GM23338 (cell line): Measurements from ENCODE around the gene NDFIP1. TPM values are rescaled to one million over a fixed set of nuclear protein-coding genes. Genes with fewer than 3 reads are reported as not detected.

Experiments used
- ATAC-seq: fragments of 200-7000 bp; cut with Tn5 transposase; 3 replicates; pipeline ENCODE4 v1.9.1; 2020
- DNase-seq: peaks from one replicate; pipeline ENCODE4 v3.0.0-alpha.2; 2015; ENCODE audit warnings: low spot score
- H2AFZ ChIP-seq: fragments of 200-600 bp; sonication (generic); 2 replicates; pipeline ENCODE4 v1.8.0; 2016; ENCODE audit warnings: antibody characterized with exemption, mild to moderate bottlenecking, moderate library complexity
- H3F3A ChIP-seq: fragments of 200-600 bp; sonication (generic); replicated peaks from 2 replicates; pipeline ENCODE4 v1.8.0; 2017; ENCODE audit warnings: antibody characterized with exemption, mixed run types, low read depth
- H3K27ac ChIP-seq: fragments of 200-600 bp; sonication (generic); 2 replicates; pipeline ENCODE4 v1.6.1; 2016; ENCODE audit warnings: low read depth
- H3K27me3 ChIP-seq: fragments of 200-600 bp; sonication (generic); 2 replicates; pipeline ENCODE4 v1.8.0; 2016; ENCODE audit warnings: mild to moderate bottlenecking, mixed run types, moderate library complexity; ENCODE audit not compliant: insufficient read depth
- H3K36me3 ChIP-seq: fragments of 200-600 bp; sonication (generic); 2 replicates; pipeline ENCODE4 v1.8.0; 2016; ENCODE audit warnings: mild to moderate bottlenecking; ENCODE audit not compliant: insufficient read depth
- H3K4me1 ChIP-seq: fragments of 200-600 bp; sonication (generic); 2 replicates; pipeline ENCODE4 v1.8.0; 2016; ENCODE audit warnings: mild to moderate bottlenecking, moderate library complexity; ENCODE audit not compliant: insufficient read depth
- H3K4me2 ChIP-seq: fragments of 200-600 bp; sonication (generic); 2 replicates; pipeline ENCODE4 v1.7.1; 2017; ENCODE audit warnings: mixed run types
- H3K4me3 ChIP-seq: fragments of 200-600 bp; sonication (generic); 2 replicates; pipeline ENCODE4 v1.6.1; 2016; ENCODE audit warnings: mixed run types
- H3K79me2 ChIP-seq: fragments of 200-600 bp; sonication (generic); replicated peaks from 2 replicates; pipeline ENCODE4 v1.8.0; 2017; ENCODE audit warnings: mild to moderate bottlenecking; ENCODE audit not compliant: insufficient read depth
- H3K9me2 ChIP-seq: fragments of 200-600 bp; sonication (generic); 2 replicates; pipeline ENCODE4 v1.8.0; 2017; ENCODE audit not compliant: insufficient read depth
- H4K20me1 ChIP-seq: fragments of 200-600 bp; sonication (generic); replicated peaks from 2 replicates; pipeline ENCODE4 v1.8.0; 2017; ENCODE audit warnings: mild to moderate bottlenecking; ENCODE audit not compliant: insufficient read depth
- H3K27ac Mint-ChIP-seq: 2 replicates; pipeline ENCODE4 v1.8.0; 2020; ENCODE audit warnings: inconsistent platforms, mild to moderate bottlenecking, moderate library complexity, mixed read lengths
- H3K27me3 Mint-ChIP-seq: 3 replicates; pipeline ENCODE4 v1.8.0; 2022; ENCODE audit warnings: low read depth, mild to moderate bottlenecking, moderate library complexity, mixed read lengths, inconsistent platforms; ENCODE audit not compliant: insufficient read depth, poor library complexity
- H3K36me3 Mint-ChIP-seq: 3 replicates; pipeline ENCODE4 v1.8.0; 2021; ENCODE audit warnings: low read depth, mild to moderate bottlenecking, inconsistent platforms, moderate library complexity, mixed read lengths
- H3K4me1 Mint-ChIP-seq: 3 replicates; pipeline ENCODE4 v1.8.0; 2020; ENCODE audit warnings: mild to moderate bottlenecking, inconsistent platforms, mixed read lengths
- H3K4me3 Mint-ChIP-seq: 3 replicates; pipeline ENCODE4 v1.8.0; 2021; ENCODE audit warnings: moderate library complexity, mild to moderate bottlenecking, inconsistent platforms, mixed read lengths
- H3K9me3 Mint-ChIP-seq: 3 replicates; pipeline ENCODE4 v1.8.0; 2020; ENCODE audit warnings: moderate library complexity, mild to moderate bottlenecking, inconsistent platforms, mixed read lengths
- CREB1 ChIP-seq: fragments of 250-450 bp; sonication (Bioruptor Pico); IDR thresholded peaks from 2 replicates; pipeline ENCODE4 v1.5.0; 2020; ENCODE audit warnings: low read depth, mild to moderate bottlenecking, moderate library complexity
- CTCF ChIP-seq, 2 experiments: fragments of 200-600 bp in 1 of 2; sonication (generic) in 1 of 2; conservative IDR thresholded peaks; 2 replicates each; pipeline versions ENCODE4 v1.5.1 to v1.6.1; 2016 to 2017; ENCODE audit warnings: antibody characterized with exemption in 2 of 2, low read depth in 2 of 2, mild to moderate bottlenecking in 2 of 2, moderate library complexity in 1 of 2
- EZH2phosphoT487 ChIP-seq: fragments of 200-600 bp; sonication (generic); IDR thresholded peaks from one replicate; pipeline ENCODE4 v1.8.1; 2018; ENCODE audit warnings: antibody characterized with exemption; ENCODE audit not compliant: unreplicated experiment
- JUNB ChIP-seq: IDR thresholded peaks from one replicate; pipeline ENCODE4 v1.6.1; 2016; ENCODE audit warnings: antibody characterized with exemption; ENCODE audit not compliant: unreplicated experiment
- POLR2AphosphoS5 ChIP-seq: IDR thresholded peaks from 2 replicates; pipeline ENCODE4 v1.6.1; 2016; ENCODE audit warnings: antibody characterized with exemption, low read depth
- ZNF331 ChIP-seq: fragments of 250-450 bp; sonication (Bioruptor Pico); IDR thresholded peaks from 2 replicates; pipeline ENCODE4 v1.5.0; 2020; ENCODE audit warnings: low read depth, mild to moderate bottlenecking, moderate library complexity
- long read RNA-seq: library from polyadenylated mRNA; unstranded; transcript quantifications from one replicate; pipeline ENCODE4 v2.0.0, GENCODE V29; 2020; ENCODE audit not compliant: unreplicated experiment
- polyA plus RNA-seq: library from polyadenylated mRNA; unstranded; fragments of >200 nt; fragmentation: Nextera tagmentation; extraction: Ambion mirVana; gene quantifications from 2 replicates; pipeline ENCODE4 v1.2.1, GENCODE V29; 2016
- total RNA-seq: library from RNA; depleted of rRNA; stranded (reverse); fragments of >200 nt; shearing (Covaris generic); gene quantifications from 2 replicates; pipeline ENCODE4 v1.2.3, GENCODE V29; 2014; rRNA removed

The NDFIP1 gene
- 38.1 and 45.0 TPM in 2 replicates for total RNA-seq
- polyA plus RNA-seq = 21.9 and 24.3 TPM in 2 replicates
- long read RNA-seq, transcript NDFIP1-201 (8 exons, 3,851 nt) = major isoform, 26 of 29 reads
- long read RNA-seq, partial matches to known transcripts = 1 of 29 reads
- long read RNA-seq, other reads (novel, unspliced or antisense) = 2 of 29 reads

- Histone ChIP-seq H3K79me2 (peaks cover 46% of the 10 kb centered on the region), H3K36me3 (no peaks in the 10 kb centered on the region), H3K9me2 (no peaks in the 10 kb centered on the region), H3K4me3 (peak within 1 kb of the TSS; percentile 73), H3K27ac (no peak within 1 kb of the TSS), H3F3A (peaks cover 13% of the 10 kb centered on the region), H3K4me2 (peak within 1 kb of the TSS; percentile 91), H3K4me1 (peaks cover 21% of the 10 kb centered on the region), H2AFZ (peak within 1 kb of the TSS; percentile 99), H4K20me1 (peaks cover 21% of the 10 kb centered on the region), H3K27me3 (peaks cover 34% of the 10 kb centered on the region)
- peaks cover 9% of the 10 kb centered on the region for H3K27me3 Mint-ChIP-seq
- H3K4me3 Mint-ChIP-seq = peak within 1 kb of the TSS; percentile 87
- DNase-seq (peak; percentile 89), ATAC-seq (peak; percentile 97)
- peaks cover 19% of the 10 kb centered on the region for H3K4me1 Mint-ChIP-seq
- TF ChIP-seq JUNB = no peak
- peak; percentile 81 for TF ChIP-seq POLR2AphosphoS5
- TF ChIP-seq CREB1 (CRISPR knock-in tag) = peak; percentile 30; the same call in 1 of the 2 replicates
- H3K9me3 Mint-ChIP-seq = no peaks in the 10 kb centered on the region
- peaks cover 8% of the 10 kb centered on the region; the same call in 2 of the 3 replicates for H3K36me3 Mint-ChIP-seq
- H3K27ac Mint-ChIP-seq = no peak within 1 kb of the TSS; the same call in 1 of the 2 replicates
Measured at GRCh38 chr5:142108432-142109330, at the start of gene NDFIP1. Gene NDFIP1, plus strand, starts transcription at chr5:142108779. Its CDS starts 196 bp downstream, at chr5:142108975.

- DNase-seq = peak; percentile 58
- H3K4me3 Mint-ChIP-seq = no peak overlapping the region
- H3K27me3 Mint-ChIP-seq = no peaks in the 10 kb centered on the region
- H3K36me3 ChIP-seq = no peaks in the 10 kb centered on the region
- peaks cover 24% of the 10 kb centered on the region for H3K4me1 ChIP-seq
- no peaks in the 10 kb centered on the region; the same call in 2 of the 3 replicates for H3K9me3 Mint-ChIP-seq
- no peak overlapping the region for H3K4me3 ChIP-seq
- H3K36me3 Mint-ChIP-seq = no peaks in the 10 kb centered on the region
- H3K79me2 ChIP-seq = no peaks in the 10 kb centered on the region
- H3K4me2 ChIP-seq = no peak overlapping the region
- H3K9me2 ChIP-seq = no peaks in the 10 kb centered on the region
- no peak overlapping the region for H3K27ac Mint-ChIP-seq
- peak; percentile 50 to 67 for TF ChIP-seq CTCF (conservative IDR thresholded peaks at IDR 0.05; ENCODE audit: low read depth in 2 of 2)
- TF ChIP-seq EZH2phosphoT487 = no peak
- no peak for TF ChIP-seq ZNF331
- no peaks in the 10 kb centered on the region for H4K20me1 ChIP-seq
- H3K4me1 Mint-ChIP-seq = peaks cover 28% of the 10 kb centered on the region
- H3K27me3 ChIP-seq = no peaks in the 10 kb centered on the region
- peaks cover 2% of the 10 kb centered on the region; the same call in 1 of the 2 replicates for H3F3A ChIP-seq
- peak; percentile 77 for ATAC-seq
- no peak overlapping the region for H3K27ac ChIP-seq
- H2AFZ ChIP-seq = peak overlapping the region; percentile 86
Measured at GRCh38 chr5:142059304-142059940, 49.2 kb upstream of the NDFIP1 start.
